H1 (cell line): ENCODE data around the gene DISC1. TPM values are rescaled to one million over a fixed set of nuclear protein-coding genes. Genes with fewer than 3 reads are reported as not detected.

ENCODE experiments used
- CTCF ChIA-PET: fragments of 300-600 bp; sonication (Branson Sonifier 250); formaldehyde crosslinking; loops from one replicate; lab custom pipeline; 2021; ENCODE audit not compliant: partially characterized antibody; lab: Charles Lee
- POLR2A ChIA-PET: fragments of 300-600 bp; sonication (Branson Sonifier 250); formaldehyde crosslinking; loops from one replicate; lab custom pipeline; 2021; ENCODE audit warnings: inconsistent platforms; ENCODE audit not compliant: partially characterized antibody; lab: Charles Lee
- DNase-seq, 2 experiments: peaks; one replicate each; pipeline versions ENCODE4 v3.0.0 to v3.0.0-alpha.2; 2010 to 2022; ENCODE audit warnings: low spot score in 2 of 2, low read depth in 1 of 2, mixed read lengths in 1 of 2
- FAIRE-seq: peaks from 2 replicates; lab custom pipeline; 2011; peaks lifted over from hg19 to GRCh38; lab: Jason Lieb, UNC
- H2AFZ ChIP-seq: 2 replicates; pipeline ENCODE4 v1.8.1; 2012; ENCODE audit warnings: low read length, inconsistent platforms
- H2AK5ac ChIP-seq: 2 replicates; pipeline ENCODE4 v1.6.1; 2013; ENCODE audit warnings: low read depth, low read length
- H2BK120ac ChIP-seq: replicated peaks from 2 replicates; pipeline ENCODE3; 2013; ENCODE audit warnings: low read depth, low read length, inconsistent platforms
- H2BK12ac ChIP-seq: 2 replicates; pipeline ENCODE4 v1.6.1; 2013; ENCODE audit warnings: low read depth, low read length
- H2BK15ac ChIP-seq: 2 replicates; pipeline ENCODE4 v1.6.1; 2013; ENCODE audit warnings: low read length
- H2BK20ac ChIP-seq: 2 replicates; pipeline ENCODE4 v1.6.1; 2013; ENCODE audit warnings: low read length
- H2BK5ac ChIP-seq: 2 replicates; pipeline ENCODE4 v1.6.1; 2013; ENCODE audit warnings: low read depth, low read length
- H3K14ac ChIP-seq: 2 replicates; pipeline ENCODE4 v1.6.1; 2013; ENCODE audit warnings: inconsistent platforms; ENCODE audit not compliant: insufficient read length
- H3K18ac ChIP-seq: 2 replicates; pipeline ENCODE4 v1.6.1; 2013; ENCODE audit warnings: low read length; ENCODE audit errors: extremely low read depth
- H3K23ac ChIP-seq: 2 replicates; pipeline ENCODE4 v1.6.1; 2013; ENCODE audit warnings: inconsistent platforms; ENCODE audit not compliant: insufficient read length
- H3K23me2 ChIP-seq: 2 replicates; pipeline ENCODE4 v1.6.1; 2013; ENCODE audit warnings: low read depth, low read length
- H3K27ac ChIP-seq: 2 replicates; pipeline ENCODE4 v1.6.1; 2011; ENCODE audit warnings: low read depth, low read length, inconsistent platforms
- H3K27me3 ChIP-seq, 4 experiments: replicated peaks in 1 of 4; 1 replicate in 1 of 4; 2 replicates in 3 of 4; pipeline versions ENCODE4 v1.6.1 to v1.8.1; 2011 to 2013; ENCODE audit warnings: low read length in 3 of 4, mild to moderate bottlenecking in 3 of 4, inconsistent platforms in 2 of 4, mixed read lengths in 2 of 4, moderate library complexity in 1 of 4; ENCODE audit not compliant: control insufficient read depth in 3 of 4, insufficient read depth in 3 of 4; ENCODE audit errors: extremely low read depth in 1 of 4
- H3K36me3 ChIP-seq, 4 experiments: 2 replicates each; pipeline versions ENCODE4 v1.6.1 to v1.8.1; 2011 to 2013; ENCODE audit warnings: mild to moderate bottlenecking in 4 of 4, low read length in 3 of 4, moderate library complexity in 2 of 4, control low read depth in 1 of 4, inconsistent platforms in 1 of 4; ENCODE audit not compliant: insufficient read depth in 4 of 4, control insufficient read depth in 2 of 4
- H3K4ac ChIP-seq: replicated peaks from 2 replicates; pipeline ENCODE3; 2013; ENCODE audit warnings: low read length, low read depth, mixed read lengths, inconsistent platforms; ENCODE audit not compliant: insufficient read length
- H3K4me1 ChIP-seq, 4 experiments: replicated peaks in 1 of 4; 1 replicate in 1 of 4; 2 replicates in 3 of 4; pipeline versions ENCODE4 v1.6.1 to v1.8.1; 2011 to 2013; ENCODE audit warnings: low read length in 3 of 4, inconsistent platforms in 2 of 4, mixed read lengths in 1 of 4; ENCODE audit not compliant: insufficient read depth in 4 of 4, control insufficient read depth in 3 of 4
- H3K4me2 ChIP-seq, 2 experiments: 2 replicates each; pipeline versions ENCODE4 v1.6.1 to v1.8.1; 2011 to 2013; ENCODE audit warnings: low read depth in 2 of 2, low read length in 2 of 2, control low read depth in 1 of 2, inconsistent platforms in 1 of 2, mild to moderate bottlenecking in 1 of 2; ENCODE audit not compliant: insufficient read depth in 1 of 2
- H3K4me3 ChIP-seq, 4 experiments: fragments of 200-600, 300-600 bp in 1 of 4; sonication (generic), shearing (Covaris generic), sonication (Bioruptor Twin) in 1 of 4; 2 replicates each; pipeline versions ENCODE4 v1.5.1 to v1.8.1; 2011 to 2016; ENCODE audit warnings: low read length in 4 of 4, low read depth in 3 of 4, control low read depth in 2 of 4, inconsistent platforms in 2 of 4, mild to moderate bottlenecking in 2 of 4, mixed read lengths in 1 of 4, moderate library complexity in 1 of 4; ENCODE audit not compliant: insufficient read depth in 2 of 4; ENCODE audit errors: extremely low read depth in 1 of 4
- H3K56ac ChIP-seq: replicated peaks from 2 replicates; pipeline ENCODE3; 2013; ENCODE audit warnings: low read depth, mild to moderate bottlenecking, mixed read lengths, low read length, inconsistent platforms; ENCODE audit not compliant: insufficient read length
- H3K79me1 ChIP-seq: 2 replicates; pipeline ENCODE4 v1.6.1; 2013; ENCODE audit warnings: low read depth, low read length, control low read depth
- H3K79me2 ChIP-seq, 2 experiments: 2 replicates each; pipeline versions ENCODE4 v1.6.1 to v1.8.1; 2012 to 2013; ENCODE audit warnings: low read length in 2 of 2, mild to moderate bottlenecking in 2 of 2, inconsistent platforms in 1 of 2; ENCODE audit not compliant: insufficient read depth in 2 of 2, control insufficient read depth in 1 of 2
- H3K9ac ChIP-seq, 4 experiments: replicated peaks in 1 of 4; 1 replicate in 1 of 4; 2 replicates in 3 of 4; pipeline versions ENCODE4 v1.6.1 to v1.8.1; 2011 to 2013; ENCODE audit warnings: low read depth in 3 of 4, low read length in 3 of 4, control low read depth in 2 of 4, mild to moderate bottlenecking in 2 of 4, moderate library complexity in 2 of 4, inconsistent platforms in 1 of 4; ENCODE audit errors: extremely low read depth in 1 of 4
- H3K9me3 ChIP-seq, 2 experiments: 2 replicates each; pipeline versions ENCODE4 v1.6.1 to v1.8.1; 2012 to 2013; ENCODE audit warnings: mild to moderate bottlenecking in 2 of 2, moderate library complexity in 2 of 2, control low read depth in 1 of 2, inconsistent platforms in 1 of 2, low read depth in 1 of 2, low read length in 1 of 2, mixed read lengths in 1 of 2; ENCODE audit not compliant: insufficient read depth in 2 of 2
- H4K20me1 ChIP-seq, 2 experiments: replicated peaks in 1 of 2; 2 replicates each; pipeline versions ENCODE3 to v1.8.1; 2011 to 2013; ENCODE audit warnings: inconsistent platforms in 2 of 2, low read length in 2 of 2, mild to moderate bottlenecking in 1 of 2; ENCODE audit not compliant: insufficient read depth in 2 of 2, control insufficient read depth in 1 of 2
- H4K5ac ChIP-seq: 2 replicates; pipeline ENCODE4 v1.6.1; 2013; ENCODE audit warnings: low read length, low read depth, mixed read lengths, inconsistent platforms; ENCODE audit not compliant: insufficient read length
- H4K8ac ChIP-seq: 2 replicates; pipeline ENCODE4 v1.8.0; 2013; ENCODE audit warnings: mild to moderate bottlenecking, moderate library complexity, low read length, inconsistent platforms; ENCODE audit not compliant: insufficient read depth; ENCODE audit errors: extremely low read depth
- H4K91ac ChIP-seq: replicated peaks from 2 replicates; pipeline ENCODE3; 2013; ENCODE audit warnings: low read length, mixed read lengths, inconsistent platforms; ENCODE audit not compliant: insufficient read length
- CHD1 ChIP-seq: IDR thresholded peaks from 2 replicates; pipeline ENCODE4 v1.6.1; 2012; ENCODE audit warnings: low read depth, low read length, improper control_type of control experiment
- CHD2 ChIP-seq: IDR thresholded peaks from 2 replicates; pipeline ENCODE4 v1.6.1; 2012; ENCODE audit warnings: low read length, improper control_type of control experiment
- FOSL1 ChIP-seq: IDR thresholded peaks from 2 replicates; pipeline ENCODE4 v1.6.1; 2011; ENCODE audit warnings: mild to moderate bottlenecking, low read depth, low read length, moderate library complexity; ENCODE audit not compliant: insufficient read depth
- HDAC2 ChIP-seq, 2 experiments: fragments of 300-600 bp in 1 of 2; sonication (generic) in 1 of 2; IDR thresholded peaks; 2 replicates each; pipeline ENCODE4 v1.6.1; 2011 to 2012; ENCODE audit warnings: low read depth in 2 of 2, low read length in 2 of 2, mild to moderate bottlenecking in 2 of 2, moderate library complexity in 2 of 2, borderline replicate concordance in 1 of 2, inconsistent platforms in 1 of 2
- KDM1A ChIP-seq: fragments of 200-600, 300-600 bp; sonication (generic); IDR thresholded peaks from 2 replicates; pipeline ENCODE4 v1.7.1; 2016; ENCODE audit warnings: mild to moderate bottlenecking, low read length, borderline replicate concordance
- KDM4A ChIP-seq: IDR thresholded peaks from one replicate; pipeline ENCODE4 v1.7.1; 2012; ENCODE audit warnings: low read depth, mild to moderate bottlenecking, moderate library complexity, low read length, inconsistent platforms; ENCODE audit not compliant: severe bottlenecking
- MAFK ChIP-seq: IDR thresholded peaks from 2 replicates; pipeline ENCODE4 v1.6.1; 2012; ENCODE audit warnings: low read depth, mild to moderate bottlenecking, improper control_type of control experiment, low read length
- POLR2AphosphoS5 ChIP-seq: IDR thresholded peaks from 2 replicates; pipeline ENCODE4 v1.6.1; 2011; ENCODE audit warnings: low read depth, low read length
- SP2 ChIP-seq: IDR thresholded peaks from 2 replicates; pipeline ENCODE4 v1.6.1; 2012; ENCODE audit warnings: mild to moderate bottlenecking, low read length, inconsistent platforms
- SP4 ChIP-seq: IDR thresholded peaks from 2 replicates; pipeline ENCODE4 v1.6.1; 2012; ENCODE audit warnings: low read length, inconsistent platforms
- SRF ChIP-seq: IDR thresholded peaks from 2 replicates; pipeline ENCODE4 v1.6.1; 2011; ENCODE audit warnings: mild to moderate bottlenecking, low read depth, low read length, moderate library complexity
- WGBS, 2 experiments: shearing (Covaris generic) in 1 of 2; methylation state at CpG; one replicate each; pipeline versions ENCODE4 v1.1.6 to v1.1.7; 2013 to 2015; ENCODE audit warnings: low lambda C conversion rate in 2 of 2, mixed read lengths in 2 of 2, inconsistent platforms in 1 of 2, low coverage in 1 of 2, missing lambda C conversion rate in 1 of 2; ENCODE audit not compliant: insufficient replicate concordance in 2 of 2, insufficient coverage in 1 of 2, insufficient read length in 1 of 2; ENCODE audit errors: extremely low coverage in 1 of 2, missing lambda C conversion rate in 1 of 2; 5-methylcytosine and 5-hydroxymethylcytosine counted together
- polyA plus RNA-seq, 7 experiments: library from polyadenylated mRNA; depleted of rRNA in 3 of 7; stranded (reverse) in 5 of 7; unstranded in 2 of 7; fragments of >200 nt in 5 of 7; fragments of 200-250 nt in 2 of 7; gene quantifications; 1 replicate in 5 of 7; 2 replicates in 1 of 7; 4 replicates in 1 of 7; pipeline versions ENCODE4 v1.2.1 to v1.2.3, GENCODE V29; 2011 to 2013; ENCODE audit warnings: missing spikeins in 2 of 7, mixed read lengths in 2 of 7
- total RNA-seq: library from RNA; stranded (reverse); fragmentation: NEBNext Ultra II Directional; extraction: Animal tissue kit (Norgen Biotek cat#: 25700); gene quantifications from 2 replicates; pipeline ENCODE4 v1.2.1, GENCODE V29; 2021
- TF ChIP-seq, protein P1 (sequence below): IDR thresholded peaks from 2 replicates; pipeline ENCODE4 v1.6.1; 2011; ENCODE audit warnings: low read depth, mild to moderate bottlenecking, low read length; ENCODE audit not compliant: insufficient read depth

The DISC1 gene
- total and polyA plus RNA-seq, 2 of the 8 experiments (the other 6 are each of a cell fraction or from before 2014, with no cell fraction given) = 1.1 to 3.5 TPM

DNA sequence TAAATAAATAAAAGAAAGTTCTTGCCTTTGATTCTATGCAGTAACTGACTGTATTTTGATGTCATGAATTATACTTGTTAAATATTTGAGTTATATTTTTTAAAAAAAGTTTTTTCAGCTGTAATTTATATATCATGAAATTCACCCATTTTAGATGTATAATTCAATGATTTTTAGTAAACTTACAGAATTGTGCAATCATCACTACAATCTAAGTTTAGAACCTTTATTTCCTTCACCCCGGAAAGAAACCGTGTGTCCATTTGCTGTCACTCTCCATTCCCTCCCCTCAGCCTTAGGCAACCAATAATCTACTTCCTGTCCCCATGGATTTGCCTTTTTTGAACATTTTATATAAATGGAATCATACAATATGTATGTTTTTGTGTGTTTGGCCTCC is 32.5 kb upstream of the DISC1 start:
- ChIA-PET POLR2A (no interaction called here), CTCF (interaction anchor here (2.2 kb wide), 1 partner anchor 237 kb away, joined by 9 read pairs; no protein-coding TSS in a partner anchor)
- no peak overlapping the region for H3K27ac ChIP-seq
- H2AFZ ChIP-seq = no peak overlapping the region
- peaks cover 0 to 3% (median 0%) of the 10 kb centered on the region in 4 experiments; a peak in 3 of 7 replicates for H3K4me1 ChIP-seq
- no peak overlapping the region for H2BK12ac ChIP-seq
- H3K27me3 ChIP-seq = peaks cover 0 to 1% (median 0%) of the 10 kb centered on the region in 4 experiments; a peak in 1 of 7 replicates
- no peaks in the 10 kb centered on the region for H3K79me2 ChIP-seq
- H3K4me2 ChIP-seq = no peak overlapping the region
- no peak overlapping the region for H3K9ac ChIP-seq
- H2BK20ac ChIP-seq = no peak overlapping the region
- WGBS, 2 experiments = 44% methylated on average over 2 of the region's 2 CpGs; no CpG with 5 or more reads in 1 of the 2 experiments
- no peak overlapping the region for H3K4ac ChIP-seq
- H3K56ac ChIP-seq = no peak overlapping the region
- no peak for FAIRE-seq
- H4K8ac ChIP-seq = no peak overlapping the region
- no peak overlapping the region for H2BK15ac ChIP-seq
- no peaks in the 10 kb centered on the region for H3K79me1 ChIP-seq
- DNase-seq = no peak
- no peak overlapping the region for H3K18ac ChIP-seq
- no peak overlapping the region for H2BK120ac ChIP-seq
- H3K4me3 ChIP-seq = no peak overlapping the region
- no peak overlapping the region for H2BK5ac ChIP-seq
- H4K91ac ChIP-seq = no peak overlapping the region
- H3K14ac ChIP-seq = no peak overlapping the region
- H3K23me2 ChIP-seq = no peaks in the 10 kb centered on the region
- H3K23ac ChIP-seq = no peak overlapping the region
- no peaks in the 10 kb centered on the region for H4K20me1 ChIP-seq
- no peaks in the 10 kb centered on the region for H3K36me3 ChIP-seq
- H3K9me3 ChIP-seq = no peaks in the 10 kb centered on the region
- no peak overlapping the region for H2AK5ac ChIP-seq
- H4K5ac ChIP-seq = no peak overlapping the region
- TF ChIP-seq SP4 = no peak
- TF ChIP-seq FOSL1 = no peak
- no peak for TF ChIP-seq POLR2AphosphoS5
- no peak for TF ChIP-seq SP2
- no peak for TF ChIP-seq CHD2
- no peak for TF ChIP-seq MAFK
- no peak for TF ChIP-seq KDM1A
- no peak for TF ChIP-seq SRF
- no peak for TF ChIP-seq KDM4A
- TF ChIP-seq, protein P1, sequence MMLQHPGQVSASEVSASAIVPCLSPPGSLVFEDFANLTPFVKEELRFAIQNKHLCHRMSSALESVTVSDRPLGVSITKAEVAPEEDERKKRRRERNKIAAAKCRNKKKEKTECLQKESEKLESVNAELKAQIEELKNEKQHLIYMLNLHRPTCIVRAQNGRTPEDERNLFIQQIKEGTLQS = no peak
- no peak for TF ChIP-seq HDAC2 (IDR thresholded peaks at IDR 0.05; ENCODE audit: borderline replicate concordance in 1 of 2, low read depth in 2 of 2, low read length in 2 of 2)
- no peak for TF ChIP-seq CHD1
